C1 segment of cervical spinal cord (tissue), 14 donors: ENCODE data around the gene PTTG1.
A peak's percentile ranks its signal among the peaks of the same experiment; 100 is the strongest.

Experiments used
- DNase-seq, 14 donors: peaks; one replicate each; lab custom pipeline; 2025; lab: John Stamatoyannopoulos, UW

Gene PTTG1

GRCh38 chr5:160453751-160454150 is 32.1 kb downstream of the PTTG1 start:
- DNase-seq: no peak

GRCh38 chr5:160455600-160455999 is 33.9 kb downstream of the PTTG1 start:
- DNase-seq: no peak

GRCh38 chr5:160456480-160457177 is 35.0 kb downstream of the PTTG1 start:
- DNase-seq: no peak

GRCh38 chr5:160457252-160457651 is 35.6 kb downstream of the PTTG1 start:
- DNase-seq: no peak

- DNase-seq: no peak
These were observed 37.4 kb downstream of the PTTG1 start for GRCh38 chr5:160458806-160459800.

- no peak for DNase-seq
These were observed 38.9 kb downstream of the PTTG1 start for GRCh38 chr5:160460377-160461049.

GRCh38 chr5:160461378-160461777 is 39.7 kb downstream of the PTTG1 start:
- no peak for DNase-seq

- no peak for DNase-seq
These were observed 40.5 kb downstream of the PTTG1 start for GRCh38 chr5:160462167-160462566.

GRCh38 chr5:160463227-160463626 is 41.6 kb downstream of the PTTG1 start:
- no peak for DNase-seq

GRCh38 chr5:160463740-160464465 is 42.2 kb downstream of the PTTG1 start:
- DNase-seq: no peak

- no peak for DNase-seq
These were observed 42.8 kb downstream of the PTTG1 start for GRCh38 chr5:160464466-160464797.

GRCh38 chr5:160466116-160466515 is 44.5 kb downstream of the PTTG1 start:
- no peak for DNase-seq

GRCh38 chr5:160466889-160467554 is 45.4 kb downstream of the PTTG1 start:
- DNase-seq: no peak

- DNase-seq: peak in 9 of 14 donors; percentile 5 to 46 (median 24)
These were observed 46.1 kb downstream of the PTTG1 start for GRCh38 chr5:160467555-160468362.

GRCh38 chr5:160468363-160468975 is 46.8 kb downstream of the PTTG1 start:
- no peak for DNase-seq

- DNase-seq: no peak
These were observed 47.8 kb downstream of the PTTG1 start for GRCh38 chr5:160469156-160470144.

- no peak for DNase-seq
These were observed 49.0 kb downstream of the PTTG1 start for GRCh38 chr5:160470437-160471361.
